SU-DHL-6 (cell line): ENCODE results near the gene TBC1D9B.

Experiments used
- H2AFZ ChIP-seq: fragments of 200-600 bp; sonication (generic); 2 replicates; pipeline ENCODE4 v1.6.1; 2014; ENCODE audit warnings: low read depth, mild to moderate bottlenecking, moderate library complexity, mixed read lengths, antibody characterized with exemption, low read length; ENCODE audit not compliant: severe bottlenecking
- H3F3A ChIP-seq: fragments of 200-600 bp; shearing (Covaris generic); 2 replicates; pipeline ENCODE4 v1.6.0; 2016; ENCODE audit warnings: antibody characterized with exemption, mild to moderate bottlenecking; ENCODE audit not compliant: insufficient read depth
- H3K27ac ChIP-seq: fragments of 200-600 bp; sonication (generic); 2 replicates; pipeline ENCODE4 v1.5.1; 2016; ENCODE audit warnings: low read depth, mild to moderate bottlenecking, low read length, moderate library complexity, mixed read lengths
- H3K27me3 ChIP-seq: fragments of 200-600 bp; sonication (generic), shearing (Covaris generic); 2 replicates; pipeline ENCODE4 v1.6.0; 2014; ENCODE audit warnings: mild to moderate bottlenecking, low read length
- H3K36me3 ChIP-seq: fragments of 200-600 bp; sonication (generic); 2 replicates; pipeline ENCODE4 v1.6.1; 2014; ENCODE audit warnings: mild to moderate bottlenecking, low read length, mixed read lengths
- H3K4me2 ChIP-seq: fragments of 300-600, 200-600 bp; shearing (Covaris generic), sonication (generic); 2 replicates; pipeline ENCODE4 v1.6.0; 2014; ENCODE audit warnings: low read length, low read depth, mild to moderate bottlenecking; ENCODE audit not compliant: poor library complexity, severe bottlenecking
- H3K4me3 ChIP-seq: fragments of 200-600 bp; sonication (generic); 2 replicates; pipeline ENCODE4 v1.5.1; 2014; ENCODE audit warnings: antibody characterized with exemption, low read length, mild to moderate bottlenecking, mixed read lengths; ENCODE audit not compliant: insufficient read depth, poor library complexity, severe bottlenecking
- H3K79me2 ChIP-seq: fragments of 200-600 bp; sonication (generic); 2 replicates; pipeline ENCODE4 v1.6.1; 2014; ENCODE audit warnings: mild to moderate bottlenecking, low read length, moderate library complexity; ENCODE audit not compliant: insufficient read depth
- H3K9ac ChIP-seq: fragments of 200-600 bp; sonication (generic); 2 replicates; pipeline ENCODE4 v1.7.0; 2014; ENCODE audit warnings: mild to moderate bottlenecking, low read length
- H3K9me2 ChIP-seq: fragments of 200-600 bp; sonication (generic); replicated peaks from 2 replicates; pipeline ENCODE4 v1.6.1; 2014; ENCODE audit warnings: low read length; ENCODE audit not compliant: insufficient read depth
- H3K9me3 ChIP-seq: fragments of 200-600 bp; sonication (generic); 2 replicates; pipeline ENCODE4 v1.6.1; 2014; ENCODE audit warnings: low read length, mixed read lengths; ENCODE audit not compliant: insufficient read depth
- H4K20me1 ChIP-seq: fragments of 200-600 bp; sonication (generic); 2 replicates; pipeline ENCODE4 v1.6.1; 2014; ENCODE audit warnings: low read depth, mild to moderate bottlenecking, antibody characterized with exemption, low read length, moderate library complexity, mixed read lengths
- EZH2phosphoT487 ChIP-seq: fragments of 200-600 bp; sonication (generic), shearing (Covaris generic); conservative IDR thresholded peaks from 2 replicates; pipeline ENCODE4 v1.6.1; 2018; ENCODE audit warnings: mild to moderate bottlenecking, antibody characterized with exemption, low read length, moderate library complexity, mixed read lengths
- TF ChIP-seq, protein P1 (sequence below): fragments of 200-600 bp; sonication (generic); IDR thresholded peaks from one replicate; pipeline ENCODE4 v1.5.1; 2017; ENCODE audit warnings: antibody characterized with exemption, mild to moderate bottlenecking, low read length, moderate library complexity; ENCODE audit not compliant: insufficient read depth, poor library complexity, severe bottlenecking

Gene TBC1D9B

DNA sequence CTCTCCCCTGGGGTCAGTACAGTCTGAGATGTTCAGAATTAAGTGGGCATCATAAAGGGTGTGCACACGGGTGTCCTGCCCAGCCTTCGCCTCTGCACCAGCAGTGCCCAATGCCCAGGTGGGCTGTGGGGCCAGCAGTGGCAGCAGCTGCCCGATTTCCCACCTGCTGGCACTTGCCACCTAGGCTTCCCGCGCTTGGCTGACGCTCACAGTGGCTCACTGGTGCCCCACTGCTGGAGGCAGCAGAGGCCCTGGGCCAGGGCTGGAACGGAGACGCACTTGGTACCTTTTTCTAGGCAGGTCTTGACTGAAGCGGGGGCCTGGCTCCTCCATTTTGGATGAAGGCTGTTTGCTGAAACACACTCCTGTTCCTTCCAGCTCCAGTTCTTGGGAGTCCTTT is 66.1 kb downstream of the TBC1D9B start:
- Histone ChIP-seq H3K9ac (no peak overlapping the region), H3K27ac (no peak overlapping the region), H3K27me3 (no peaks in the 10 kb centered on the region), H4K20me1 (no peaks in the 10 kb centered on the region), H2AFZ (no peak overlapping the region), H3K79me2 (no peaks in the 10 kb centered on the region), H3K9me2 (no peaks in the 10 kb centered on the region), H3F3A (no peaks in the 10 kb centered on the region), H3K4me2 (no peak overlapping the region), H3K4me3 (no peak overlapping the region), H3K36me3 (no peaks in the 10 kb centered on the region), H3K9me3 (no peaks in the 10 kb centered on the region)
- no peak for TF ChIP-seq EZH2phosphoT487
- TF ChIP-seq, protein P1, sequence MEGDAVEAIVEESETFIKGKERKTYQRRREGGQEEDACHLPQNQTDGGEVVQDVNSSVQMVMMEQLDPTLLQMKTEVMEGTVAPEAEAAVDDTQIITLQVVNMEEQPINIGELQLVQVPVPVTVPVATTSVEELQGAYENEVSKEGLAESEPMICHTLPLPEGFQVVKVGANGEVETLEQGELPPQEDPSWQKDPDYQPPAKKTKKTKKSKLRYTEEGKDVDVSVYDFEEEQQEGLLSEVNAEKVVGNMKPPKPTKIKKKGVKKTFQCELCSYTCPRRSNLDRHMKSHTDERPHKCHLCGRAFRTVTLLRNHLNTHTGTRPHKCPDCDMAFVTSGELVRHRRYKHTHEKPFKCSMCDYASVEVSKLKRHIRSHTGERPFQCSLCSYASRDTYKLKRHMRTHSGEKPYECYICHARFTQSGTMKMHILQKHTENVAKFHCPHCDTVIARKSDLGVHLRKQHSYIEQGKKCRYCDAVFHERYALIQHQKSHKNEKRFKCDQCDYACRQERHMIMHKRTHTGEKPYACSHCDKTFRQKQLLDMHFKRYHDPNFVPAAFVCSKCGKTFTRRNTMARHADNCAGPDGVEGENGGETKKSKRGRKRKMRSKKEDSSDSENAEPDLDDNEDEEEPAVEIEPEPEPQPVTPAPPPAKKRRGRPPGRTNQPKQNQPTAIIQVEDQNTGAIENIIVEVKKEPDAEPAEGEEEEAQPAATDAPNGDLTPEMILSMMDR: no peak

DNA sequence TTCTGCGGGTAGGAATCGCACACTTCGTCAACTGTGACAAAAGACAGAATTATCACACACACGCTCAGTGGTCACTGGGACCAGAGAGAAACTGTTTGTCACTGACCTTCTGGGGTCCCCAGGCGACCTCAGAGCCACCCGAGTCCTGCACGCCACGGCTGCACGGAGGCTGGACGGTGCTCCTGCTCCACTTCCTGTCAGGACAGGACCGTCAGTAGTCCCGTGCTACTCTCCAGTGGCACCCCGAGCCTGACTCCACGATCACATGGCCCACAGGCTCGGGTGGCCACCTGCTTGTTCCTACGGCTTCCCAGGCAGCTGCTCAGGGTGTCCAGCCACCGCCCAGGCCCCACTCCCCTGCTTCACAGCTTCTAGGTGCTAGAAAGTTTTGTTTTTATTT is 66.9 kb downstream of the TBC1D9B start:
- H3K27ac ChIP-seq: no peak overlapping the region
- no peaks in the 10 kb centered on the region for H3K36me3 ChIP-seq
- no peak for TF ChIP-seq EZH2phosphoT487
- TF ChIP-seq, protein P1: no peak

DNA sequence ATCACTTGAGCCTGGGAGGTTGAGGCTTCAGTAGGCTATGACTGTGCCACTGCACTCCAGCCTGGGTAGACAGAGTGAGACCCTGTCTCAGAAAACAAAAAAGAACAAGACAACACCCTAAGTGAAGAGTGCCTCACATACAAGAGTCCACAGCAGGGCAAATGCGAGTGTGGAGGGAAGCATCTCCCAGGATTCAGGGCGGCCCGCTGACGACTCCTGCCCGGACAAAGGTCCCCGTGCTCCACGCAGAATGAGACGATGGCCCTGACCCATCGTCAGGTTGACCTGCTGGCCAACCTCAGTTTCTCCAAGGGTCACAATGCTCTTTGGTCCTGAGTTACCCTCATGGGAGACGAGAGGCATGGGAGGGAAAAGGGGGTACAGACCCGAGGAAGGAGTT is 67.4 kb downstream of the TBC1D9B start:
- no peak overlapping the region for H3K27ac ChIP-seq
- no peak overlapping the region for H3K4me2 ChIP-seq
- H3K4me3 ChIP-seq: no peak overlapping the region
- TF ChIP-seq, protein P1: no peak
- no peak for TF ChIP-seq EZH2phosphoT487
- no peaks in the 10 kb centered on the region for H3F3A ChIP-seq
- no peak overlapping the region for H2AFZ ChIP-seq
- H3K36me3 ChIP-seq: no peaks in the 10 kb centered on the region
- H3K27me3 ChIP-seq: no peaks in the 10 kb centered on the region
- no peaks in the 10 kb centered on the region for H3K79me2 ChIP-seq
- H4K20me1 ChIP-seq: no peaks in the 10 kb centered on the region
- H3K9me3 ChIP-seq: no peaks in the 10 kb centered on the region
- H3K9ac ChIP-seq: no peak overlapping the region
- H3K9me2 ChIP-seq: no peaks in the 10 kb centered on the region

More for the DNA sequence above, 66.9 kb downstream of the TBC1D9B start:
- no peaks in the 10 kb centered on the region for H3K9me2 ChIP-seq
- no peak overlapping the region for H3K4me3 ChIP-seq
- H3F3A ChIP-seq: no peaks in the 10 kb centered on the region
- H3K9ac ChIP-seq: no peak overlapping the region
- H3K27me3 ChIP-seq: no peaks in the 10 kb centered on the region
- H3K9me3 ChIP-seq: no peaks in the 10 kb centered on the region
- H2AFZ ChIP-seq: no peak overlapping the region
- H3K79me2 ChIP-seq: no peaks in the 10 kb centered on the region
- H4K20me1 ChIP-seq: no peaks in the 10 kb centered on the region
- H3K4me2 ChIP-seq: no peak overlapping the region
